NB4 (cell line): ENCODE data around the gene CLMP.

ENCODE experiments used
- DNase-seq: peaks from one replicate; pipeline ENCODE4 v3.0.0; 2010; ENCODE audit warnings: low read depth
- H3K4me3 ChIP-seq: one replicate; pipeline ENCODE4 v1.5.1; 2011; ENCODE audit warnings: mild to moderate bottlenecking, low read depth, low read length, moderate library complexity
- CTCF ChIP-seq: IDR thresholded peaks from one replicate; pipeline ENCODE4 v1.5.1; 2012; ENCODE audit warnings: low read depth, low read length
- MAX ChIP-seq: IDR thresholded peaks from 2 replicates; pipeline ENCODE4 v1.6.1; 2011; ENCODE audit warnings: low read depth, low read length
- MYC ChIP-seq: IDR thresholded peaks from 2 replicates; pipeline ENCODE4 v1.6.1; 2011; ENCODE audit warnings: low read depth, low read length
- POLR2A ChIP-seq: IDR thresholded peaks from 2 replicates; pipeline ENCODE4 v1.6.1; 2011; ENCODE audit warnings: mild to moderate bottlenecking; ENCODE audit not compliant: insufficient read length; ENCODE audit errors: extremely low read depth

Gene CLMP

GRCh38 chr11:123214940-123215339, 19.9 kb upstream of the CLMP start:
- no peak for TF ChIP-seq MYC
- no peak for TF ChIP-seq CTCF
- H3K4me3 ChIP-seq, result no peak overlapping the region
- no peak for DNase-seq

GRCh38 chr11:123214396-123214795, 19.3 kb upstream of the CLMP start:
- TF ChIP-seq MAX (no peak), MYC (no peak), CTCF (no peak), POLR2A (no peak)
- no peak overlapping the region for H3K4me3 ChIP-seq
- no peak for DNase-seq

GRCh38 chr11:123213307-123213771, 18.3 kb upstream of the CLMP start:
- no peak for TF ChIP-seq POLR2A
- no peak for TF ChIP-seq MAX
- TF ChIP-seq MYC, result no peak
- no peak for TF ChIP-seq CTCF
- no peak for DNase-seq
- H3K4me3 ChIP-seq, result no peak overlapping the region

GRCh38 chr11:123212406-123212805, 17.4 kb upstream of the CLMP start:
- H3K4me3 ChIP-seq, result no peak overlapping the region
- no peak for DNase-seq
- TF ChIP-seq MAX, result no peak
- no peak for TF ChIP-seq POLR2A
- TF ChIP-seq CTCF, result no peak
- TF ChIP-seq MYC, result no peak

GRCh38 chr11:123211981-123212380, 16.9 kb upstream of the CLMP start:
- TF ChIP-seq CTCF, result no peak
- no peak for TF ChIP-seq MYC
- no peak for TF ChIP-seq POLR2A
- TF ChIP-seq MAX, result no peak
- H3K4me3 ChIP-seq, result no peak overlapping the region
- no peak for DNase-seq

- TF ChIP-seq POLR2A, result no peak
- TF ChIP-seq MYC, result no peak
- no peak for TF ChIP-seq MAX
- no peak for TF ChIP-seq CTCF
- no peak overlapping the region for H3K4me3 ChIP-seq
- DNase-seq, result no peak
Measured at GRCh38 chr11:123211149-123211852, 16.3 kb upstream of the CLMP start.
